Activated gamma-delta T cell treated with anti-CD3 and anti-CD28 coated beads, Interleukin-2, amount 50 U/mL, for 16 hours (primary cell): ENCODE results near the gene USP32.
"Not testable (repeated sequence)": the region's sequence is repeated elsewhere in the genome, so short reads cannot be mapped to it uniquely, and the experiment has no call there.

Source experiments
- DNase-seq: peaks from one replicate; pipeline ENCODE4 v3.0.0-alpha.2; 2020; ENCODE audit warnings: low read depth

USP32 gene

GRCh38 chr17:60333628-60334031, 58.3 kb downstream of the USP32 start:
- no peak for DNase-seq

DNA sequence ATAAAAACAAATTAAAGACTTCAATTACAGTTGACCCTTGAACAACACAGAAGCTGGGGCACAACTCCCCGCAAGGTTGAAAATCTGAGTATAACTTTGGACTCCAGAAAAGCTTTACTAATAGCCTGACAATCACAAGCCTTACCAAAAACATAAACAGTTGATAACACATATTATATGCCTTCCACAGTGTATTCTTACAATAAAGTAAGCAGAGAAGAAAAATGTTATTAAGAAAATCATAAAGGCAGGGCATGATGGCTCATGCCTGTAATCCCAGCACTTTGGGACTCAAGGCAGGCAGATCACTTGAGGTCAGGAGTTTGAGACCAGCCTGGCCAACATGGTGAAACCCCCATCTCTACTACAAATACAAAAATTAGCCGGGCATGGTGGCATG, 58.9 kb downstream of the USP32 start:
- DNase-seq, result not testable (repeated sequence)

GRCh38 chr17:60332574-60332973, 59.4 kb downstream of the USP32 start:
- no peak for DNase-seq

- DNase-seq, result no peak
Measured at GRCh38 chr17:60330731-60331130, 61.2 kb downstream of the USP32 start.

- no peak for DNase-seq
Measured at GRCh38 chr17:60328679-60329078, 63.3 kb downstream of the USP32 start.

DNA sequence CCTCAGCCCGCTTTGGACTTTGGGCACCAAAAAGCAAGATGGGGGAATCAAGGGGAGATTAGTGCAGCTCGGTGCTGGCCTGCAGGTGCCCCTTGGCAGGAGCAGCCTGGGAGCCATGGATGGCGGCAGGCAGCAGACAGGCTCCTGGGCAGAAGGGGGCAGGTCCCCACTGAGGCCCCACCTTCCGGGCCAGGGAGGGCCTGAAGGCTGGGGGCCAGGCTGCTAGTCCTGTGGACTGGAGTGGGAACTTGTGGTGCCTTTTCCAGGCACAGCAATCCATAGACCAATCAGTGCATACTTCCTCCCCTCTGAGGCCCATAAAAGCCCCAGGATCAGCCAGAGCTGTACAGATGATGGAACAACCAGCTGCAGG, 64.0 kb downstream of the USP32 start:
- no peak for DNase-seq

- no peak for DNase-seq
Measured at GRCh38 chr17:60327134-60327900, 64.6 kb downstream of the USP32 start.

DNA sequence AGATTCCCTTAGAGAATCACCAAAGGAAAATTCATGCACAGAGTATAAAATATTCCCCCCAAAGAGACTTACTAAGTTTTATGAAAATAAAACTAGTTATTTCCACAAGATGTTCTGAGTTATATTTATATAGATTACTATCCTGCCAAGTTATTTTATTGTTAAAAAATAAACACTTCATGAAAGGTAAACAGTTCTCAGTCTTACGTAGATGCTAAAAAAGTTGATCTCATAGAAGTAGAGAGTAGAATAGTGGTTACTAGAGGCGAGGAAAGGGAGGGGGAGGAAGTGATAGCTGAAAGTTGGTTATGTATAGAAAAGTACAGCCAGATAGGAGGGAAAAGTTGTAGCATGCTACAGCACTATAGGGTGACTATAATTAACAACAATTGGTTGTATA, 65.2 kb downstream of the USP32 start:
- no peak for DNase-seq

GRCh38 chr17:60325730-60326524, 66.0 kb downstream of the USP32 start:
- DNase-seq, result no peak

GRCh38 chr17:60323754-60324153, 68.2 kb downstream of the USP32 start:
- DNase-seq, result no peak

DNA sequence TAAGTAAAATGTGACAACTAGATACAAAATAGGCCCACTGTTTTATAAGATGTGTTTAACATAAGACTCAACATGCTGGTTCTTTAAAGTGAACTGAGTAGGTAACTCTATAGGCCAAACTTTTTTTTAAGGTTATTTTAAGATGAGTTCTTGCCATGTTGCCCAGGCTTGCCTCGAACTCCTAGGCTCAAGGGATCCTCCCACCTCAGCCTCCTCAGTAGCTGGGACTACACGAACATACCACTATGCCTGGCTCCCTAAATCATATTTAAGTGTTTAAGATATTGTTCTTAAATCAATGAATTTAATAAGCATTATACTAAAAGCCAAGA, 69.9 kb downstream of the USP32 start:
- DNase-seq, result no peak

DNA sequence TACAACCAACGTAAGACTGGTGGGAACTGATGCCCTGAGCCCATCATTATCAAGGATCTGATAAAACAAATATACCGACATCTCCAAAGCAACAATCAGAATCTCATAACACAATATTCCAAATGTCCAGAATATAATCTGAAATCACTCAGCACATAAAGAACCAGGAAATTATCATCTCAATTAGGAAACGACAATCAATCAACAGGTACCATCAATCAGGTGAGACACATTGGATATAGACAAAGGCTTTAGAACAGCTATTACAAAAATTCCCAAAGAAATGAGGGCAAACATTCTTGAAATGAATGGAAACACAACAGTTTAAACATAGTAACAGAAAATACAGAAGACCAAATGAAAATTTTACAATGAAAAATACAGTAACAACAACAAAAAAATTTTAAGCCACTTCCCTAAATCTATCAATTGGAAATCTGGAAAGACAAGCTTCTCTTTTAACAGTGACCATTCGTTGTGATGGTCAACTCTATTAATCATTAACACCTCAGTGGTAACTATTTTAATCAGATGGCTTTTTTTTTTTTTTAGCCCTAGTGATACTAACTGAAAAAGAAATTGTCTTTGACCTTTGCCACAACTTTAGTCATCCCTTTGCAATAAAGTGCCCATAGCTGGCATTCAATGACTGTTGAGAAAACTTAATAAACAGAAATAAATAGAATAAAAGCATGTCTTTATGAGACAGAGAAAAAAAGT, 70.4 kb downstream of the USP32 start:
- no peak for DNase-seq

DNA sequence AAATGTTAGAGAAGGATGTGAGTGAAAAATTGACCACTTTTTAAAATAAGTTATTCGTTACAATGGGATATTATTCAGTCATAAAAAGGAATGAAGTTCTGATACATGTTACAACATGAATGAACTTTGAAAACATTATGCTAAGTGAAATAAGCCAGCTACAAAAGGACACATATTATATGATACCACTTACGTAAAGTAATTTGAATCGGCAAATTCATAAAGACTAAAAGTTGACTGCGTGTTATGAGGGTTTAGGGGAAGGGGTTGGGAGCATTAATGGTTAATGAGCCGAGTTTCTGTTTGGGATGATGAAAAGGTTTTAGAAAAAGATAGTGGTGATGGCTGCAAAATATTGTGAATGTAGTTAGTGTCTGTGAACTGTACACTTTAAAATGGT, 73.1 kb downstream of the USP32 start:
- DNase-seq, result no peak

DNA sequence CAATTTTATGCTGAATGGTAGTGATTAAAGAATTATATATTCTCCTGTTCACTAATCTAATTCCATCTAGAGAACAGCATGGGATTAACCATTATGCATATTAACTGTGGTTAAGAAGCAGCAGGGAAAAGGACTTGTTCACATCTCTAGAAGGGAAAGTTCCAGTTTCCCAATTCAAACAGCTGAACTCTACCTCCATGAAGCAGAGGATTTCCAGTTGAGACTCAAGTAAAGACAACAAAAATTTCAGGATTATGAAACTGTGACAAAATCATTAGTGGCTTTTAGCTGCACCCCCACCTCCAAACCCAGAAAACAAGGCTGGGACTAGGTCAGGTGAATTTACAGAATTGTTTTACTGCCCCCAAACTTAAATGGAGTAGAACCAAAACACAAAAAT, 73.6 kb downstream of the USP32 start:
- no peak for DNase-seq

- no peak for DNase-seq
Measured at GRCh38 chr17:60315650-60316049, 76.3 kb downstream of the USP32 start.

DNA sequence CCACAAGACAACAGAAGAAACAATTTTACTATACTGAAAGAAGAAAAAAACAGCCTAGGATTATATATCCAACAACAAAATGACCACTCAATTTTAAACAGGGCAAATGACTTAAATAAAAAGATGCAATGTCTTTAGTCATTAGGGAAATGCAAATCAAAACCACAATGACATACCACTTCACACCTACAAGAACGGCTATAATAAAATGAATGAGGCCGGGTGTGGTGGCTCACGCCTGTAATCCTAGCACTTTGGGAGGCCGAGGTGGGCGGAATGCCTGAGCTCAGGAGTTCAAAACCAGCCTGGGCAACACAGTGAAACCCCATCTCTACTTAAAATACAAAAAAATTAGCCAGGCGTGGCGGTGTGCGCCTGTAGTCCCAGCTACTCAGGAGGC, 77.0 kb downstream of the USP32 start:
- not testable (repeated sequence) for DNase-seq

DNA sequence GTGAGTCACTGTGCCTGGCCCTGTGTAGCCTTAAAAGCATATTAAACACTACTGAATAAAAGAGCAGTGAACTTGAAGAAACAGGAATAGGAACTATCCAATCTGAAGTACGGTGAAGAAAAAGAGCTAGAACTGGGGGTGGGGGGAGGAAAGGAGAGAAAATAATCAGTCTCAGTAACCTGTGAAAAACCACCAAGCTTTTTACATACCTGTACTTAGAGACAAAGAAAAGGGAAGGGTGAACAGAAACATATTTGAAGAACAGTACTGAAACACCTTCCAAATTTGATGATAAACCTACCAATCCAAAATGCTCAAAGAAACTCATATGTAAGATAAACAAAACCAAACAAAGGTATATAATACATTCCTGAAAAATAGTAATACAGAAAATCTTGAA, 77.5 kb downstream of the USP32 start:
- DNase-seq, result no peak

- no peak for DNase-seq
Measured at GRCh38 chr17:60311936-60312335, 80.0 kb downstream of the USP32 start.

DNA sequence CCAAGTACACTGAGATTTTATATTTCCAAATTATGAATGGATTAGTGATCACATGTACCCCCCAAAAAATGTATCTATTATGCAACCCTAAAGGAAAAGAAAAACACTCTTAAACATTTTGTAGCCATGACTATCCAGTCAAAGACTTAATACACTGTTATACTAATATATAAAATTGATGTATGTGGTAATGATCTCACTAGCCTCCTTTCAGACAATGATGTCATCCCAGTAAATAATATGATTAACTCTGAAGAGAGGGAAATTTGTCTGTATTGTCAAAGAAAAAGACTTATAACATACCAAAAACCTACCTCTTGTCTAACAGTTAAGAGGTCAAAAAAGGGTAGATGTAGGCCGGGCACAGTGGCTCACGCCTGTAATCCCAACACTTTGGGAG, 80.7 kb downstream of the USP32 start:
- DNase-seq, result no peak

DNA sequence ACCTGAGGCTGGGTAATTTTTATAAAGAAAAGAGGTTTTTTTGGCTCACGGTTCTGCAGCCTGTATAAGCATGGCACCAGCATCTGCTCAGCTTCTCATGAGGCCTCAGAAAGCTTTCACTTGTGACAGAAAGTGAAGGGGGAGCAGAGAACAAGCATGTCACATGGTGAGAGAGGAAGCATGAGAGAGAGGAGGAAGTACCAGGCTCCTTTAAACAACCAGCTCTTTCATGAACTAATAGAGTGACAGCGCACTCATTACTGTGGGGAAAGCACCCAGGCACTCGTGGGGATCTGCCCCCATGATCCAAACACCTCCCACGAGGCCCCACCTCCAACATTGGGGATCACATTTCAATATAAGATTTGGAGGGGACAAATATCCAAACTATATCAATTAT, 86.8 kb downstream of the USP32 start:
- DNase-seq, result no peak

- no peak for DNase-seq
Measured at GRCh38 chr17:60304502-60304901, 87.4 kb downstream of the USP32 start.

GRCh38 chr17:60303406-60304099, 88.4 kb downstream of the USP32 start:
- no peak for DNase-seq

GRCh38 chr17:60301649-60302048, 90.3 kb downstream of the USP32 start:
- no peak for DNase-seq
